GM12891 (cell line): ENCODE data around the gene APOF.

Experiments
- POLR2A ChIP-seq: IDR thresholded peaks from 2 replicates; pipeline ENCODE4 v1.6.1; 2011; ENCODE audit warnings: low read depth, low read length, control low read depth
- POLR2AphosphoS5 ChIP-seq: IDR thresholded peaks from 2 replicates; pipeline ENCODE4 v1.6.1; 2011; ENCODE audit warnings: low read depth, low read length, control low read depth
- TAF1 ChIP-seq: IDR thresholded peaks from 2 replicates; pipeline ENCODE4 v1.6.1; 2011; ENCODE audit warnings: low read depth, low read length, control low read depth

DNA sequence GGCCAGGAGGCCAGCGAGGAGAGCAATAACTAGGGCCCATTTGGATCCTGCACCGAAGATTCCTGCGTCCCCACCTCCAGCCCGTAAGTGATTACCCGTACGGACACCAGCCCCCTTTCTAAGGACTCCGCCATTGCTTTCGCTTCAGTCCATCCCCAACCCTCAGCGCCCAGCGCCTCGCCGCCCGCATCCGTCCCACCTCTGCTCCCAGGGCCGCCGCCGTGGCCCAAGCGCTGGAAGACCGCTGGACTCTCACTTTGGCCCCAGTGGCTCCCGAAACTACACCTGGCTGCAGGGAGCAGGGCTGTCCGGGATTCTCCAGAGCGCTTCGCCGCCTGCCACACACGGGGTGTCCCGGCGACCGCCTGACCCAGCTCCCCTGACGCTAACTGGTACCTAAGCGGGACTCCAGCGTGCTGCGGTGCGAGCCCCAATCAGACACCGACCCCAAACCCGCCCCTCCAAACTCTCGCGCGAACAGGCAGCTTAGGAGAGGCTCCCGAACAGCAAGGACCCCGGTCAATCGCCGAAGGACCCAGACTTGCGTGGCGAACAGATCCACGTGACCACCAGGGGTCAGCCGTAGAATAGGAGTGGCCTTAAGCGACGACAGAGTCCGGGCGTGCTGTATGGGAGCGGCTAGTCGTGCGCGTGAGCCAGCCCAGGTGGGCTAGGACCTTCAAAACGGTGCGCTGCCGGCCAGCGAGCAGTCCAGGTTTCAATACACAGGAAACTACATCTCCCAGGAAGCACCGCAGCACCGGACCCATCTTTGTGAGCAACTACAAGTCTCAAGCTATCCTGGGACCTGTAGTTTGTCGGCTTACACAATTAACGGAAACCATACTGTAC, 46.8 kb downstream of the APOF start, which contains the start of gene CNPY2:
- TF ChIP-seq POLR2A (peak; percentile 87), TAF1 (peak; percentile 79), POLR2AphosphoS5 (peak; percentile 88)
